ENCODE data around the gene HEY2. TPM values are rescaled to one million over a fixed set of nuclear protein-coding genes. Genes with fewer than 3 reads are reported as not detected.

Gene HEY2
- total and polyA plus RNA-seq, 2 of the 8 experiments (the other 6 are each of a cell fraction or from before 2014, with no cell fraction given), result 9.1 to 16.2 TPM

- H4K91ac ChIP-seq (replicated peaks; ENCODE audit: insufficient read length, low read length), result no peak overlapping the region
- no peaks in the 10 kb centered on the region for H3K23me2 ChIP-seq (ENCODE audit: low read depth, low read length)
- no peak overlapping the region for H3K23ac ChIP-seq (ENCODE audit: insufficient read length)
- no peak overlapping the region for H2AK5ac ChIP-seq (ENCODE audit: low read depth, low read length)
- H2BK120ac ChIP-seq (replicated peaks; ENCODE audit: low read depth, low read length), result no peak overlapping the region
- H2AFZ ChIP-seq (ENCODE audit: low read length), result no peak overlapping the region
- H3K36me3 ChIP-seq (ENCODE audit: control insufficient read depth in 2 of 4, insufficient read depth in 4 of 4, low read length in 3 of 4), result no peaks in the 10 kb centered on the region
- H4K20me1 ChIP-seq (replicated peaks in 1 of 2; ENCODE audit: control insufficient read depth in 1 of 2, insufficient read depth in 2 of 2, low read length in 2 of 2), result no peaks in the 10 kb centered on the region
- H3K4me1 ChIP-seq (replicated peaks in 1 of 4; ENCODE audit: control insufficient read depth in 3 of 4, insufficient read depth in 4 of 4, low read length in 3 of 4), result no peaks in the 10 kb centered on the region; a peak in 1 of 7 replicates
- H2BK5ac ChIP-seq (ENCODE audit: low read depth, low read length), result no peak overlapping the region
- POLR2A ChIA-PET (ENCODE audit: partially characterized antibody), result no interaction called here
- H3K14ac ChIP-seq (ENCODE audit: insufficient read length), result no peak overlapping the region
- H2BK15ac ChIP-seq (ENCODE audit: low read length), result no peak overlapping the region
- peaks cover 0 to 9% of the 10 kb centered on the region in 2 experiments; a peak in 1 of 4 replicates for H3K9me3 ChIP-seq (ENCODE audit: insufficient read depth in 2 of 2, low read depth in 1 of 2, low read length in 1 of 2)
- H3K79me2 ChIP-seq (ENCODE audit: control insufficient read depth in 1 of 2, insufficient read depth in 2 of 2, low read length in 2 of 2), result no peaks in the 10 kb centered on the region
- no peak overlapping the region for H3K9ac ChIP-seq (replicated peaks in 1 of 4; ENCODE audit: extremely low read depth in 1 of 4, low read depth in 3 of 4, low read length in 3 of 4)
- DNase-seq (ENCODE audit: low read depth in 1 of 2, low spot score in 2 of 2) (no peak), FAIRE-seq (no peak)
- no peak overlapping the region for H2BK20ac ChIP-seq (ENCODE audit: low read length)
- H2BK12ac ChIP-seq (ENCODE audit: low read depth, low read length), result no peak overlapping the region
- no peak overlapping the region for H3K27ac ChIP-seq (ENCODE audit: low read depth, low read length)
- no peak overlapping the region for H4K8ac ChIP-seq (ENCODE audit: extremely low read depth, insufficient read depth, low read length)
- H3K4ac ChIP-seq (replicated peaks; ENCODE audit: insufficient read length, low read depth, low read length), result no peak overlapping the region
- CTCF ChIA-PET (ENCODE audit: partially characterized antibody), result interaction anchor here (0.8 to 2.6 kb wide), 3 partner anchors 10 to 458 kb away, joined by 3 to 9 read pairs (median 4); no protein-coding TSS in a partner anchor
- H3K4me2 ChIP-seq (ENCODE audit: insufficient read depth in 1 of 2, low read depth in 2 of 2, low read length in 2 of 2), result no peak overlapping the region
- no peak overlapping the region for H3K18ac ChIP-seq (ENCODE audit: extremely low read depth, low read length)
- H4K5ac ChIP-seq (ENCODE audit: insufficient read length, low read depth, low read length), result no peak overlapping the region
- H3K56ac ChIP-seq (replicated peaks; ENCODE audit: insufficient read length, low read depth, low read length), result no peak overlapping the region
- H3K4me3 ChIP-seq (ENCODE audit: extremely low read depth in 1 of 4, insufficient read depth in 2 of 4, low read depth in 3 of 4, low read length in 4 of 4), result no peak overlapping the region
- TF ChIP-seq RFX5 (IDR thresholded peaks at IDR 0.05; ENCODE audit: borderline replicate concordance, low read depth, low read length) (no peak), SIX5 (IDR thresholded peaks at IDR 0.05; ENCODE audit: low read depth, low read length) (no peak), POLR2A (IDR thresholded peaks at IDR 0.05; ENCODE audit: control extremely low read depth in 1 of 2, low read depth in 2 of 2, low read length in 2 of 2) (no peak), TAF1 (IDR thresholded peaks at IDR 0.05; ENCODE audit: low read depth, low read length) (no peak)
- no peaks in the 10 kb centered on the region for H3K27me3 ChIP-seq (replicated peaks in 1 of 4; ENCODE audit: control insufficient read depth in 3 of 4, extremely low read depth in 1 of 4, insufficient read depth in 3 of 4, low read length in 3 of 4)
- WGBS, 2 experiments (ENCODE audit: extremely low coverage in 1 of 2, insufficient coverage in 1 of 2, insufficient read length in 1 of 2, insufficient replicate concordance in 2 of 2, low coverage in 1 of 2, low lambda C conversion rate in 2 of 2, missing lambda C conversion rate in 1 of 2), result 92% methylated on average over 4 of the region's 4 CpGs; no CpG with 5 or more reads in 1 of the 2 experiments
- no peaks in the 10 kb centered on the region for H3K79me1 ChIP-seq (ENCODE audit: low read depth, low read length)
These were observed 24.2 kb downstream of the HEY2 start for GRCh38 chr6:125773387-125774341.

Data from H1 (cell line).